HepG2 (cell line): ENCODE data around the gene TSEN54. TPM values are rescaled to one million over a fixed set of nuclear protein-coding genes. Genes with fewer than 3 reads are reported as not detected.

Experiments used
- ADNP ChIP-seq: sonication (generic); formaldehyde crosslinking; IDR thresholded peaks from 2 replicates; pipeline ENCODE4 v1.4.0; 2020; ENCODE audit warnings: missing genetic modification reagents
- CEBPG ChIP-seq: IDR thresholded peaks from 2 replicates; pipeline ENCODE4 v1.6.1; 2016
- CHCHD3 ChIP-seq: sonication (generic); formaldehyde crosslinking; IDR thresholded peaks from 2 replicates; pipeline ENCODE4 v1.8.0; 2022; ENCODE audit warnings: mild to moderate bottlenecking, missing genetic modification reagents, moderate library complexity
- CHD2 ChIP-seq: IDR thresholded peaks from 2 replicates; pipeline ENCODE4 v1.6.1; 2011; ENCODE audit warnings: low read depth, low read length, improper control_type of control experiment
- GATAD1 ChIP-seq: IDR thresholded peaks from 2 replicates; pipeline ENCODE4 v1.6.1; 2016; ENCODE audit warnings: missing genetic modification reagents, missing compliant biosample characterization
- KMT2A ChIP-seq: sonication (generic); formaldehyde crosslinking; IDR thresholded peaks from 2 replicates; pipeline ENCODE4 v1.4.0; 2020; ENCODE audit warnings: missing genetic modification reagents
- NFE2 ChIP-seq: sonication (generic); formaldehyde crosslinking; IDR thresholded peaks from 2 replicates; pipeline ENCODE4 v1.4.0; 2020; ENCODE audit warnings: missing genetic modification reagents
- RAD21 ChIP-seq: fragments of 450-650 bp; formaldehyde crosslinking; IDR thresholded peaks from 2 replicates; pipeline ENCODE4 v1.5.0; 2020; ENCODE audit warnings: mild to moderate bottlenecking
- SNAPC2 ChIP-seq: sonication (generic); formaldehyde crosslinking; IDR thresholded peaks from 2 replicates; pipeline ENCODE4 v1.8.1; 2022; ENCODE audit warnings: mild to moderate bottlenecking, missing genetic modification reagents
- TCF12 ChIP-seq, 2 experiments: fragments of 450-650 bp in 1 of 2; sonication (generic) in 1 of 2; formaldehyde crosslinking in 1 of 2; IDR thresholded peaks; 2 replicates each; pipeline versions ENCODE4 v1.6.1 to v1.8.0; 2017 to 2022; ENCODE audit warnings: antibody characterized with exemption in 1 of 2, mild to moderate bottlenecking in 1 of 2, missing genetic modification reagents in 1 of 2, moderate library complexity in 1 of 2
- ZNF589 ChIP-seq: sonication (generic); formaldehyde crosslinking; conservative IDR thresholded peaks from 2 replicates; pipeline ENCODE4 v1.8.0; 2022; ENCODE audit warnings: mild to moderate bottlenecking, moderate library complexity, missing genetic modification reagents
- ZSCAN25 ChIP-seq: sonication (generic); formaldehyde crosslinking; IDR thresholded peaks from 2 replicates; pipeline ENCODE4 v1.8.0; 2022; ENCODE audit warnings: mild to moderate bottlenecking, missing genetic modification reagents
- polyA plus RNA-seq, 8 experiments: library from polyadenylated mRNA; depleted of rRNA in 3 of 8; stranded (reverse) in 7 of 8; unstranded in 1 of 8; fragments of >200 nt; fragmentation: Illumina TruSeq in 4 of 8; extraction: Trizol in 4 of 8; gene quantifications; 2 replicates each; pipeline versions ENCODE4 v1.2.1 to v1.2.3, GENCODE V29; 2011 to 2016; ENCODE audit warnings: low read depth in 4 of 8, missing spikeins in 1 of 8, mixed read lengths in 1 of 8; ENCODE audit not compliant: insufficient read depth in 1 of 8
- total RNA-seq, 5 experiments: library from RNA; depleted of rRNA; stranded (reverse); fragments of >200 nt; fragmentation: Illumina TruSeq; extraction: Trizol; gene quantifications; 2 replicates each; pipeline ENCODE4 v1.2.3, GENCODE V29; 2016; ENCODE audit warnings: low read depth in 1 of 5
- TF ChIP-seq, protein P1 (sequence below): sonication (generic); formaldehyde crosslinking; IDR thresholded peaks from 2 replicates; pipeline ENCODE4 v1.8.0; 2022; ENCODE audit warnings: missing genetic modification reagents, mild to moderate bottlenecking, moderate library complexity, borderline replicate concordance
- TF ChIP-seq, protein P2 (sequence below): IDR thresholded peaks from 2 replicates; pipeline ENCODE4 v1.6.1; 2012; ENCODE audit warnings: inconsistent platforms
- TF ChIP-seq, protein P3 (sequence below): sonication (generic); formaldehyde crosslinking; IDR thresholded peaks from 2 replicates; pipeline ENCODE4 v1.4.0; 2020; ENCODE audit warnings: missing genetic modification reagents, mild to moderate bottlenecking, borderline replicate concordance
- TF ChIP-seq, protein P4 (sequence below): sonication (generic); formaldehyde crosslinking; IDR thresholded peaks from 2 replicates; pipeline ENCODE4 v1.8.0; 2022; ENCODE audit warnings: mild to moderate bottlenecking, missing genetic modification reagents, moderate library complexity
- TF ChIP-seq, protein P5 (sequence below), 2 experiments: sonication (generic) in 1 of 2; formaldehyde crosslinking in 1 of 2; IDR thresholded peaks; 2 replicates each; pipeline versions ENCODE4 v1.4.0 to v1.6.1; 2016 to 2020; ENCODE audit warnings: borderline replicate concordance in 1 of 2, low read depth in 1 of 2, mild to moderate bottlenecking in 1 of 2, missing genetic modification reagents in 1 of 2

The TSEN54 gene
- total and polyA plus RNA-seq, 2 of the 13 experiments (the other 11 are each of a cell fraction or from before 2014, with no cell fraction given) = 62.9 to 63.3 TPM

DNA sequence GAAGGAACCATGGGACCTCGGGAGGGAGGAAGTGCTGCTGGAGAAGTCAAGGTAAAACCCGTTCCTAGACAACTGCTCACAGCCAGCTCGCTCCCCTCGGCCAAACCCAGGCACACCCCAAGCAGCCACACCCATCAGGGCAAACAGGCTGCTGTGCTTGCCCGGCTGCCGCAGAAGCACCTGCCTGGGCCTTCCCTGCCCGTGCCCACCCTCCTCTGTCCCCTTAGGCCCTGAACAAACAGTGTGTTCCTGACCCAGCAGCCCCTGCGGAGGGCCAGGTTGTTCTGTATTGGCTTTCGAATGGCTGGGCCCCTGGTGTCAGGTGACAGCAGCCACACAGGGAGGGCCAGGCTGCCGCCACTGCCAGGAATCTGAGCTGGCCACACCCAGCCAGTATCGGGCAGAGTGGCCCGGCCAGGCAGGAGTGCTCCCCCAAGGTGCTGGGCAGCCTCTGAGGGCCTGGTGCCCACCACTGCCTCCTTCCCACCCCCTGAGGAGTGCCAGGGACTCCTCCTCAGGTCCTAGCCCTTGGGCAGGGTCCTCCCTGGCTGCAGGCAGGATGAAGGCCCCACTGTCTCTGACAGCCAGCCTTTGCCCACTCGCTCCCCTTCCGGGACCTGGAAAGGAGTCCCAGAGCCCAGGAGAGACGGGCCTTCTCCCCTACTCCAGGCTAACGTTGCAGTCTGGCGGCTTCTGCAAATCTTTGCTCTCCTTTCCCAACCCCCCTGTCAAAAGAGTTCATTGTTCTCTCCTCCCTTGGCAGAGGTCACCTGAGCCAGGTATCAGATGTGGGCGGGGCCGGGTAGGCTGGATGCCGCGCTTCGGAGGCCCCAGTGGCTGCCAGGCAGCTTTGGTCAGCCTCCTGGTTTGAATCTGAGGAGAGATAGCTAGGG, 33.2 kb downstream of the TSEN54 start (continued):
- TF ChIP-seq ADNP (CRISPR knock-in tag) (no peak), SNAPC2 (CRISPR knock-in tag) (peak; percentile 66; the same call in 1 of the 2 replicates), TCF12 (IDR thresholded peaks at IDR 0.05) (no peak), TCF12 (CRISPR knock-in tag; IDR thresholded peaks at IDR 0.05) (peak; percentile 80), ZSCAN25 (CRISPR knock-in tag) (peak; percentile 86), CHD2 (no peak), CEBPG (CRISPR knock-in tag) (no peak), GATAD1 (CRISPR knock-in tag) (peak; percentile 84), NFE2 (no peak), ZNF589 (CRISPR knock-in tag) (no peak), CHCHD3 (CRISPR knock-in tag) (0 out of 2 replicates have a peak, but pooled peaks have one; percentile 81), RAD21 (CRISPR knock-in tag) (0 out of 2 replicates have a peak, but pooled peaks have one; percentile 13), KMT2A (CRISPR knock-in tag) (no peak)
- TF ChIP-seq, protein P1, sequence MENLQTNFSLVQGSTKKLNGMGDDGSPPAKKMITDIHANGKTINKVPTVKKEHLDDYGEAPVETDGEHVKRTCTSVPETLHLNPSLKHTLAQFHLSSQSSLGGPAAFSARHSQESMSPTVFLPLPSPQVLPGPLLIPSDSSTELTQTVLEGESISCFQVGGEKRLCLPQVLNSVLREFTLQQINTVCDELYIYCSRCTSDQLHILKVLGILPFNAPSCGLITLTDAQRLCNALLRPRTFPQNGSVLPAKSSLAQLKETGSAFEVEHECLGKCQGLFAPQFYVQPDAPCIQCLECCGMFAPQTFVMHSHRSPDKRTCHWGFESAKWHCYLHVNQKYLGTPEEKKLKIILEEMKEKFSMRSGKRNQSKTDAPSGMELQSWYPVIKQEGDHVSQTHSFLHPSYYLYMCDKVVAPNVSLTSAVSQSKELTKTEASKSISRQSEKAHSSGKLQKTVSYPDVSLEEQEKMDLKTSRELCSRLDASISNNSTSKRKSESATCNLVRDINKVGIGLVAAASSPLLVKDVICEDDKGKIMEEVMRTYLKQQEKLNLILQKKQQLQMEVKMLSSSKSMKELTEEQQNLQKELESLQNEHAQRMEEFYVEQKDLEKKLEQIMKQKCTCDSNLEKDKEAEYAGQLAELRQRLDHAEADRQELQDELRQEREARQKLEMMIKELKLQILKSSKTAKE (CRISPR knock-in tag) = 0 out of 2 replicates have a peak, but pooled peaks have one; percentile 20
- TF ChIP-seq, protein P2, sequence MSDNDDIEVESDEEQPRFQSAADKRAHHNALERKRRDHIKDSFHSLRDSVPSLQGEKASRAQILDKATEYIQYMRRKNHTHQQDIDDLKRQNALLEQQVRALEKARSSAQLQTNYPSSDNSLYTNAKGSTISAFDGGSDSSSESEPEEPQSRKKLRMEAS = peak; percentile 83
- TF ChIP-seq, protein P3, sequence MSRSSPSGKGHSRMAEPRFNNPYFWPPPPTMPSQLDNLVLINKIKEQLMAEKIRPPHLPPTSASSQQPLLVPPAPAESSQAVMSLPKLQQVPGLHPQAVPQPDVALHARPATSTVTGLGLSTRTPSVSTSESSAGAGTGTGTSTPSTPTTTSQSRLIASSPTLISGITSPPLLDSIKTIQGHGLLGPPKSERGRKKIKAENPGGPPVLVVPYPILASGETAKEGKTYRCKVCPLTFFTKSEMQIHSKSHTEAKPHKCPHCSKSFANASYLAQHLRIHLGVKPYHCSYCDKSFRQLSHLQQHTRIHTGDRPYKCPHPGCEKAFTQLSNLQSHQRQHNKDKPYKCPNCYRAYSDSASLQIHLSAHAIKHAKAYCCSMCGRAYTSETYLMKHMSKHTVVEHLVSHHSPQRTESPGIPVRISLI = no peak; the same call in 1 of the 2 replicates
- TF ChIP-seq, protein P4, sequence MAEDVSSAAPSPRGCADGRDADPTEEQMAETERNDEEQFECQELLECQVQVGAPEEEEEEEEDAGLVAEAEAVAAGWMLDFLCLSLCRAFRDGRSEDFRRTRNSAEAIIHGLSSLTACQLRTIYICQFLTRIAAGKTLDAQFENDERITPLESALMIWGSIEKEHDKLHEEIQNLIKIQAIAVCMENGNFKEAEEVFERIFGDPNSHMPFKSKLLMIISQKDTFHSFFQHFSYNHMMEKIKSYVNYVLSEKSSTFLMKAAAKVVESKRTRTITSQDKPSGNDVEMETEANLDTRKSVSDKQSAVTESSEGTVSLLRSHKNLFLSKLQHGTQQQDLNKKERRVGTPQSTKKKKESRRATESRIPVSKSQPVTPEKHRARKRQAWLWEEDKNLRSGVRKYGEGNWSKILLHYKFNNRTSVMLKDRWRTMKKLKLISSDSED (CRISPR knock-in tag) = no peak
- TF ChIP-seq, protein P5, sequence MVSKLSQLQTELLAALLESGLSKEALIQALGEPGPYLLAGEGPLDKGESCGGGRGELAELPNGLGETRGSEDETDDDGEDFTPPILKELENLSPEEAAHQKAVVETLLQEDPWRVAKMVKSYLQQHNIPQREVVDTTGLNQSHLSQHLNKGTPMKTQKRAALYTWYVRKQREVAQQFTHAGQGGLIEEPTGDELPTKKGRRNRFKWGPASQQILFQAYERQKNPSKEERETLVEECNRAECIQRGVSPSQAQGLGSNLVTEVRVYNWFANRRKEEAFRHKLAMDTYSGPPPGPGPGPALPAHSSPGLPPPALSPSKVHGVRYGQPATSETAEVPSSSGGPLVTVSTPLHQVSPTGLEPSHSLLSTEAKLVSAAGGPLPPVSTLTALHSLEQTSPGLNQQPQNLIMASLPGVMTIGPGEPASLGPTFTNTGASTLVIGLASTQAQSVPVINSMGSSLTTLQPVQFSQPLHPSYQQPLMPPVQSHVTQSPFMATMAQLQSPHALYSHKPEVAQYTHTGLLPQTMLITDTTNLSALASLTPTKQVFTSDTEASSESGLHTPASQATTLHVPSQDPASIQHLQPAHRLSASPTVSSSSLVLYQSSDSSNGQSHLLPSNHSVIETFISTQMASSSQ (IDR thresholded peaks at IDR 0.05; ENCODE audit: low read depth) = no peak
- TF ChIP-seq, protein P5 (CRISPR knock-in tag; IDR thresholded peaks at IDR 0.05; ENCODE audit: borderline replicate concordance) = peak; percentile 84; the same call in 1 of the 2 replicates
